Measurements from ENCODE around the gene TTYH1.

DNA sequence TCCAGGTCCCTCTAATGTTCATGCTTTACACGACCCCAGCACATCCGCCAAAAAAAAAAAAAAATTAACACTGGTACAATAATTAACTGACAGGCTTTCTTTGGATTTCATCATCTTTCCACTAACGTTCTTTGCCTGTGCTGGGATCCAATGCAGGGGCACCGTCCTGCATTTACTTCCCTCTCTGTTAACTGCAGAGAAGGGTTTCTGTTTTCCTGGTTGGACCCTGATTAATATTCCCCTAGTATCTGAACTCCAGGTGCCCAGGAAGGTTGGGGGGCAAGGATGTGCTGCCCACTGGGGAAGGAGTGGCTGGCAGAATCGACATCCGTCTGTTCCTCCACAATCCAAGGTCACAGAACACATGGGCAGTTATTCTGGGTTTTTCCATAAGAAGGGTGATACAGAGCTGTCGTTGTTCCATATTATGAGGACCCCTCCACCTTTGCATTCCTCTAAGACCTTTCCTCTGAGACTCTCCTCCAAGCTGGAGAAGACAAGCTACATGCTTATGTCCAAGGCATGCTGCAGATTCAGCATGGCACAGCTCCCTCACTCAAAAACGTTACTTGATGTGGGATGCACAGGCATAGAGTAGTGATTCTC, 46.1 kb upstream of the TTYH1 start:
- no peak for TF ChIP-seq POLR2AphosphoS5 (IDR thresholded peaks at IDR 0.05; ENCODE audit: low read depth, low read length)
- no peak for TF ChIP-seq POLR2A (IDR thresholded peaks at IDR 0.05; ENCODE audit: low read depth, low read length)
